HepG2 (cell line): Measurements from ENCODE around the gene PPP2R2B. TPM values are rescaled to one million over a fixed set of nuclear protein-coding genes. Genes with fewer than 3 reads are reported as not detected.
A peak's percentile ranks its signal among the peaks of the same experiment; 100 is the strongest.

Experiments used
- ATAC-seq: fragments of 200-7000 bp; cut with Tn5 transposase; 3 replicates; pipeline ENCODE4 v1.9.1; 2020; ENCODE audit warnings: mild to moderate bottlenecking, moderate library complexity
- BruUV-seq: library from RNA; stranded (reverse); fragments of 400-500 nt; replicated peaks from 2 replicates; lab custom pipeline; 2021; lab: Mats Ljungman, UMichigan
- CTCF ChIA-PET: fragments of 300-600 bp; formaldehyde crosslinking; extraction: SDS; loops from one replicate; lab custom pipeline; 2021; ENCODE audit warnings: low total read pairs, inconsistent platforms, low intra/inter-chr PET ratio; lab: Yijun Ruan, JAX
- POLR2A ChIA-PET: fragments of 350-600 bp; sonication (Branson Sonifier 250); formaldehyde crosslinking; loops from one replicate; lab custom pipeline; 2020; ENCODE audit warnings: antibody characterized with exemption, inconsistent platforms; lab: Yijun Ruan, JAX
- DNase-seq: peaks from one replicate; pipeline ENCODE4 v3.0.0-alpha.2; 2015; ENCODE audit warnings: low spot score
- FAIRE-seq: peaks from 3 replicates; lab custom pipeline; 2011; peaks lifted over from hg19 to GRCh38; lab: Jason Lieb, UNC
- H2AFZ ChIP-seq: one replicate; pipeline ENCODE4 v1.6.1; 2011; ENCODE audit warnings: low read length, inconsistent platforms
- H3K27ac ChIP-seq: fragments of 300-600 bp; 3 replicates; pipeline ENCODE4 v1.8.0; 2011; ENCODE audit warnings: mixed run types, mild to moderate bottlenecking, mixed read lengths, low read length, inconsistent platforms; ENCODE audit not compliant: insufficient read depth; ENCODE audit errors: extremely low read length
- H3K27me3 ChIP-seq, 2 experiments: fragments of 200-600 bp in 1 of 2; 2 replicates in 1 of 2; 3 replicates in 1 of 2; pipeline versions ENCODE4 v1.6.0 to v1.8.0; 2011; ENCODE audit warnings: low read length in 2 of 2, mild to moderate bottlenecking in 2 of 2, moderate library complexity in 2 of 2, inconsistent platforms in 1 of 2; ENCODE audit not compliant: insufficient read depth in 2 of 2, control insufficient read depth in 1 of 2
- H3K36me3 ChIP-seq, 2 experiments: fragments of 200-600 bp in 1 of 2; replicated peaks in 1 of 2; 2 replicates in 1 of 2; 3 replicates in 1 of 2; pipeline versions ENCODE4 v1.5.1 to v1.8.0; 2011; ENCODE audit warnings: low read length in 2 of 2, inconsistent platforms in 1 of 2; ENCODE audit not compliant: insufficient read depth in 2 of 2, control insufficient read depth in 1 of 2
- H3K4me1 ChIP-seq: 2 replicates; pipeline ENCODE4 v1.5.1; 2012; ENCODE audit warnings: low read length, inconsistent platforms; ENCODE audit not compliant: insufficient read depth
- H3K4me2 ChIP-seq: 2 replicates; pipeline ENCODE4 v1.6.0; 2011; ENCODE audit warnings: low read depth, low read length, inconsistent platforms
- H3K4me3 ChIP-seq, 3 experiments: fragments of 200-600 bp in 1 of 3; sonication (generic), shearing (Covaris generic) in 1 of 3; replicated peaks in 1 of 3; 2 replicates each; pipeline ENCODE4 v1.5.1; 2011 to 2016; ENCODE audit warnings: low read length in 3 of 3, inconsistent platforms in 2 of 3, low read depth in 2 of 3, mild to moderate bottlenecking in 2 of 3, control low read depth in 1 of 3, mixed read lengths in 1 of 3; ENCODE audit not compliant: insufficient read depth in 1 of 3
- H3K79me2 ChIP-seq: one replicate; pipeline ENCODE4 v1.6.1; 2011; ENCODE audit warnings: low read length, inconsistent platforms; ENCODE audit not compliant: insufficient read depth
- H3K9ac ChIP-seq: 2 replicates; pipeline ENCODE4 v1.6.0; 2011; ENCODE audit warnings: mild to moderate bottlenecking, low read depth, low read length, inconsistent platforms; ENCODE audit not compliant: insufficient read depth
- H3K9me3 ChIP-seq: 2 replicates; pipeline ENCODE4 v1.5.1; 2012; ENCODE audit warnings: mild to moderate bottlenecking, low read length
- H4K20me1 ChIP-seq: 2 replicates; pipeline ENCODE4 v1.6.0; 2011; ENCODE audit warnings: inconsistent platforms, mild to moderate bottlenecking, low read length, moderate library complexity; ENCODE audit not compliant: insufficient read depth
- CBFB ChIP-seq: sonication (generic); formaldehyde crosslinking; IDR thresholded peaks from 2 replicates; pipeline ENCODE4 v1.4.0; 2020; ENCODE audit warnings: missing genetic modification reagents
- CEBPG ChIP-seq: IDR thresholded peaks from 2 replicates; pipeline ENCODE4 v1.6.1; 2016
- CHCHD3 ChIP-seq: sonication (generic); formaldehyde crosslinking; IDR thresholded peaks from 2 replicates; pipeline ENCODE4 v1.8.0; 2022; ENCODE audit warnings: mild to moderate bottlenecking, missing genetic modification reagents, moderate library complexity
- FOXA3 ChIP-seq: IDR thresholded peaks from 2 replicates; pipeline ENCODE4 v1.6.1; 2016; ENCODE audit warnings: missing genetic modification reagents, missing compliant biosample characterization
- FOXO1 ChIP-seq: sonication (generic); formaldehyde crosslinking; IDR thresholded peaks from 2 replicates; pipeline ENCODE4 v1.4.0; 2020; ENCODE audit warnings: missing genetic modification reagents
- HMGXB4 ChIP-seq, 2 experiments: sonication (generic) in 1 of 2; formaldehyde crosslinking in 1 of 2; IDR thresholded peaks; 2 replicates each; pipeline versions ENCODE4 v1.4.0 to v1.6.1; 2018 to 2020; ENCODE audit warnings: missing genetic modification reagents in 2 of 2, borderline replicate concordance in 1 of 2, low read depth in 1 of 2, mild to moderate bottlenecking in 1 of 2, missing biosample characterization in 1 of 2
- HNF4A ChIP-seq: sonication (generic); formaldehyde crosslinking; IDR thresholded peaks from 2 replicates; pipeline ENCODE4 v1.4.0; 2020; ENCODE audit warnings: missing genetic modification reagents
- IRX3 ChIP-seq: sonication (generic); formaldehyde crosslinking; IDR thresholded peaks from 2 replicates; pipeline ENCODE4 v1.8.1; 2023; ENCODE audit warnings: mild to moderate bottlenecking, low read depth, missing genetic modification reagents, borderline replicate concordance
- PAX8 ChIP-seq: sonication (generic); formaldehyde crosslinking; IDR thresholded peaks from 2 replicates; pipeline ENCODE4 v1.8.0; 2022; ENCODE audit warnings: mild to moderate bottlenecking, missing genetic modification reagents, borderline replicate concordance
- PLRG1 ChIP-seq: fragments of 450-650 bp; conservative IDR thresholded peaks from 2 replicates; pipeline ENCODE4 v1.6.1; 2016
- POLR2AphosphoS5 ChIP-seq: IDR thresholded peaks from 2 replicates; pipeline ENCODE4 v1.6.1; 2012; ENCODE audit warnings: low read depth, low read length
- SP140L ChIP-seq: sonication (generic); formaldehyde crosslinking; IDR thresholded peaks from 2 replicates; pipeline ENCODE4 v1.4.0; 2020; ENCODE audit warnings: missing genetic modification reagents, borderline replicate concordance
- TFE3 ChIP-seq: IDR thresholded peaks from 2 replicates; pipeline ENCODE4 v1.6.1; 2016
- THRA ChIP-seq: sonication (generic); formaldehyde crosslinking; IDR thresholded peaks from 2 replicates; pipeline ENCODE4 v1.4.0; 2020; ENCODE audit warnings: missing genetic modification reagents, borderline replicate concordance
- ZBTB7B ChIP-seq: sonication (generic); formaldehyde crosslinking; IDR thresholded peaks from 2 replicates; pipeline ENCODE4 v1.4.0; 2020; ENCODE audit warnings: missing genetic modification reagents
- ZNF12 ChIP-seq: sonication (generic); formaldehyde crosslinking; IDR thresholded peaks from 2 replicates; pipeline ENCODE4 v1.5.0; 2020; ENCODE audit warnings: missing genetic modification reagents
- ZNF205 ChIP-seq: IDR thresholded peaks from 2 replicates; pipeline ENCODE4 v1.6.1; 2018; ENCODE audit warnings: missing biosample characterization, missing genetic modification reagents
- ZNF276 ChIP-seq: sonication (generic); formaldehyde crosslinking; IDR thresholded peaks from 2 replicates; pipeline ENCODE4 v1.4.0; 2020; ENCODE audit warnings: mild to moderate bottlenecking, low read depth, missing genetic modification reagents
- ZNF7 ChIP-seq: IDR thresholded peaks from 2 replicates; pipeline ENCODE4 v1.6.1; 2016; ENCODE audit warnings: missing biosample characterization, missing genetic modification reagents
- ZSCAN31 ChIP-seq: sonication (generic); formaldehyde crosslinking; IDR thresholded peaks from 2 replicates; pipeline ENCODE4 v1.5.0; 2020; ENCODE audit warnings: low read depth, mild to moderate bottlenecking, missing genetic modification reagents
- WGBS: methylation state at CpG from one replicate; pipeline ENCODE4 v1.1.6; 2017; ENCODE audit warnings: low lambda C conversion rate; 5-methylcytosine and 5-hydroxymethylcytosine counted together
- in situ Hi-C: cut with HindIII; loops from 2 replicates; pipeline ENCODE4 v1.10.0; 2017; ENCODE audit warnings: low pct_unique_long_range_greater_than_20kb; ENCODE audit not compliant: extremely low pct_ligation_motif_present
- intact Hi-C: fragments of 100-400 bp; cut with micrococcal nuclease; formaldehyde crosslinking; loops from one replicate; pipeline ENCODE4 v1.10.0; 2022; ENCODE audit not compliant: unreplicated experiment
- polyA plus RNA-seq, 8 experiments: library from polyadenylated mRNA; depleted of rRNA in 3 of 8; stranded (reverse) in 7 of 8; unstranded in 1 of 8; fragments of >200 nt; fragmentation: Illumina TruSeq in 4 of 8; extraction: Trizol in 4 of 8; gene quantifications; 2 replicates each; pipeline versions ENCODE4 v1.2.1 to v1.2.3, GENCODE V29; 2011 to 2016; ENCODE audit warnings: low read depth in 4 of 8, missing spikeins in 1 of 8, mixed read lengths in 1 of 8; ENCODE audit not compliant: insufficient read depth in 1 of 8
- total RNA-seq, 5 experiments: library from RNA; depleted of rRNA; stranded (reverse); fragments of >200 nt; fragmentation: Illumina TruSeq; extraction: Trizol; gene quantifications; 2 replicates each; pipeline ENCODE4 v1.2.3, GENCODE V29; 2016; ENCODE audit warnings: low read depth in 1 of 5

PPP2R2B gene
- total and polyA plus RNA-seq, 2 of the 13 experiments (the other 11 are each of a cell fraction or from before 2014, with no cell fraction given) = not detected

GRCh38 chr5:146618434-146618833 is 260.1 kb downstream of the PPP2R2B start:
- ChIA-PET CTCF (no interaction called here), POLR2A (no interaction called here)
- DNase-seq (peak; percentile 5), ATAC-seq (peak; percentile 95), FAIRE-seq (no peak)
- Histone ChIP-seq H3K27me3 (no peaks in the 10 kb centered on the region), H4K20me1 (no peaks in the 10 kb centered on the region), H3K27ac (no peak overlapping the region), H3K9me3 (no peaks in the 10 kb centered on the region), H3K4me2 (peak overlapping the region; percentile 5; the same call in 1 of the 2 replicates), H3K79me2 (no peaks in the 10 kb centered on the region), H3K4me1 (peaks cover 12% of the 10 kb centered on the region), H3K4me3 (no peak overlapping the region), H3K36me3 (no peaks in the 10 kb centered on the region), H2AFZ (no peak overlapping the region), H3K9ac (no peak overlapping the region)
- WGBS = 0% methylated on average over 3 of the region's 6 CpGs
- intact Hi-C loops (no loop called here), in situ Hi-C loops (no loop called here)
- BruUV-seq = no TSS peak
- TF ChIP-seq CHCHD3 (CRISPR knock-in tag) = no peak
- no peak for TF ChIP-seq PAX8 (CRISPR knock-in tag)
- TF ChIP-seq FOXO1 (CRISPR knock-in tag) = no peak
- no peak for TF ChIP-seq THRA (CRISPR knock-in tag)
- no peak for TF ChIP-seq ZNF205
- TF ChIP-seq ZNF12 (CRISPR knock-in tag) = peak; percentile 38; the same call in 1 of the 2 replicates
- TF ChIP-seq ZBTB7B (CRISPR knock-in tag) = no peak
- TF ChIP-seq FOXA3 = peak; percentile 31; the same call in 1 of the 2 replicates
- TF ChIP-seq CBFB (CRISPR knock-in tag) = no peak
- TF ChIP-seq IRX3 = no peak
- TF ChIP-seq ZNF276 (CRISPR knock-in tag) = no peak
- TF ChIP-seq TFE3 = no peak
- no peak for TF ChIP-seq ZSCAN31
- no peak for TF ChIP-seq ZNF7
- no peak for TF ChIP-seq POLR2AphosphoS5
- TF ChIP-seq HNF4A = peak; percentile 53
- no peak for TF ChIP-seq CEBPG (CRISPR knock-in tag)
- TF ChIP-seq HMGXB4 (CRISPR knock-in tag; IDR thresholded peaks at IDR 0.05; ENCODE audit: borderline replicate concordance in 1 of 2, low read depth in 1 of 2) = no peak
- TF ChIP-seq SP140L = no peak
- TF ChIP-seq PLRG1 = no peak
